HEK293T (cell line): Measurements from ENCODE around the gene MYOF.

Experiments used
- CTCF ChIA-PET: fragments of 350-600 bp; formaldehyde crosslinking; extraction: SDS; loops from one replicate; lab custom pipeline; 2021; ENCODE audit warnings: antibody characterized with exemption, inconsistent platforms; lab: Yijun Ruan, JAX
- POLR2A ChIA-PET: fragments of 350-600 bp; formaldehyde crosslinking; extraction: SDS; loops from one replicate; lab custom pipeline; 2020; ENCODE audit warnings: antibody characterized with exemption, inconsistent platforms; lab: Yijun Ruan, JAX
- DNase-seq: peaks from one replicate; pipeline ENCODE4 v3.0.0; 2012; ENCODE audit warnings: mixed read lengths; ENCODE audit errors: extremely low spot score
- ARNT ChIP-seq: fragments of 450-650 bp; IDR thresholded peaks from 2 replicates; pipeline ENCODE4 v1.6.1; 2017; ENCODE audit warnings: mild to moderate bottlenecking
- BHLHE40 ChIP-seq: fragments of 450-650 bp; IDR thresholded peaks from 2 replicates; pipeline ENCODE4 v1.6.1; 2016; ENCODE audit warnings: mild to moderate bottlenecking, moderate library complexity, borderline replicate concordance
- CTBP1 ChIP-seq: fragments of 450-650 bp; IDR thresholded peaks from 2 replicates; pipeline ENCODE4 v1.6.1; 2016; ENCODE audit warnings: borderline replicate concordance
- ELF4 ChIP-seq: fragments of 450-650 bp; IDR thresholded peaks from 2 replicates; pipeline ENCODE4 v1.6.1; 2017; ENCODE audit warnings: antibody characterized with exemption
- FOXA1 ChIP-seq: fragments of 450-650 bp; IDR thresholded peaks from 2 replicates; pipeline ENCODE4 v1.6.1; 2016; ENCODE audit warnings: mild to moderate bottlenecking
- FOXK2 ChIP-seq: fragments of 450-650 bp; IDR thresholded peaks from 2 replicates; pipeline ENCODE4 v1.6.1; 2016; ENCODE audit warnings: mild to moderate bottlenecking
- FOXM1 ChIP-seq: fragments of 450-650 bp; IDR thresholded peaks from 2 replicates; pipeline ENCODE4 v1.6.1; 2017; ENCODE audit warnings: mild to moderate bottlenecking, borderline replicate concordance
- HDGF ChIP-seq: fragments of 450-650 bp; IDR thresholded peaks from 2 replicates; pipeline ENCODE4 v1.6.1; 2017; ENCODE audit warnings: antibody characterized with exemption, borderline replicate concordance
- L3MBTL2 ChIP-seq: fragments of 450-650 bp; conservative IDR thresholded peaks from 2 replicates; pipeline ENCODE4 v1.6.1; 2016; ENCODE audit warnings: mild to moderate bottlenecking
- LEF1 ChIP-seq: fragments of 450-650 bp; IDR thresholded peaks from 2 replicates; pipeline ENCODE4 v1.6.1; 2017; ENCODE audit warnings: mild to moderate bottlenecking, borderline replicate concordance
- NFRKB ChIP-seq: fragments of 450-650 bp; IDR thresholded peaks from 2 replicates; pipeline ENCODE4 v1.6.1; 2016; ENCODE audit warnings: mild to moderate bottlenecking, moderate library complexity
- SP1 ChIP-seq: fragments of 450-650 bp; IDR thresholded peaks from 2 replicates; pipeline ENCODE4 v1.6.1; 2017
- SUZ12 ChIP-seq: fragments of 450-650 bp; IDR thresholded peaks from 2 replicates; pipeline ENCODE4 v1.6.1; 2016; ENCODE audit warnings: mild to moderate bottlenecking
- TARDBP ChIP-seq: fragments of 450-650 bp; IDR thresholded peaks from 2 replicates; pipeline ENCODE4 v1.6.1; 2016
- ZNF384 ChIP-seq: fragments of 450-650 bp; IDR thresholded peaks from 2 replicates; pipeline ENCODE4 v1.6.1; 2016
- TF ChIP-seq, protein P1 (sequence below): fragments of 450-650 bp; IDR thresholded peaks from 2 replicates; pipeline ENCODE4 v1.6.1; 2016

MYOF gene

DNA sequence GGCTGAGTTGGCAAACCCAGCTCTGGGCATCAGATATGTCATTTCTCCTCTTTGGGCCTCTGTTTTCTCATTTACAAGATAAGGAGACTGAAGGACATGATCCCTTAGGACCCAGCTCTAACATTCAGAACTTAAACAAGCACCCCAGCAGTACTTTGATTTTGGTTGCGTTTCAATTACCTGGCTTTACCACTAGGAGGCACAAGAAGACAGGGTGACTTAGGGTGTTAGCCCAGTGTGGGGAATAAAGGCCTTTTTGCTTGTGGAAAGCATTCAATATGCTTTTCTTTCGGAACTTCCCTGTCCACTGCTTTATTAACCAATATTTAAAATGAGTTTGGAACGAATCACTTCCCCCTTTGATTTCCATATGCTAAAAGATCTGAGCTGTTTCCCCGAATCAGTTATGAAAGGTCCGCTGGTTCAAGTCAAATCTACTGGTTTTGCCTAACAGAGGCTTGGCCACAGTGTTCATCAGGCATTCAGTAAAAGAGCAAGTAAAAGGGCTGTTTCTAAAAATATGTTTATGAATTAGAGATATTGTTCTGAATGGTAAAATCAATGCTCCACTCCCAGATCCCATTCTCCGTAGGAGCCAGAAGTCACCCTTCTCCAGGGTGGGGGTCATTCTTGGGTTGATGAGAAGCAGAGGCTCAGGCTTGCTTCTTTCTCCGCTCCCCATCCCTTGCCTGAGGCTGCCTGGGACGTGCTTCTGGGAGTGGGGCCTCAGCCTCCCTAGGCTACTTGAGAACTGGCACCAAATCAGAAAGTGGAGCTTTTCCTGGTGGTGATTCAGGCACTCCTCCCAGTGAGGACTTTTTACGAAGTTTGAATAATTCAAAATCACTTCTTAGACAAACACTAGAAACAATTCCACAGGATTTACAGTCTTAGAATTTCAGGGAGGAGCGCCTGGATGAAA lies 105.5 kb downstream of the MYOF start:
- CTCF ChIA-PET = interaction anchor here (0.6 to 6.2 kb wide), 29 partner anchors 9 to 368 kb away, joined by 3 to 127 read pairs (median 4); partner anchors contain the start of gene MYOF
- POLR2A ChIA-PET = interaction anchor here (0.6 to 3.0 kb wide), 4 partner anchors 16 to 119 kb away, joined by 3 to 19 read pairs (median 8); partner anchors contain the start of genes CEP55 and MYOF
- DNase-seq = peak; percentile 85
- no peak for TF ChIP-seq L3MBTL2
- TF ChIP-seq FOXK2 = no peak
- TF ChIP-seq LEF1 = no peak
- TF ChIP-seq FOXA1 = no peak

- CTCF ChIA-PET = interaction anchor here (1.1 to 1.5 kb wide), 2 partner anchors 108 to 112 kb away, joined by 3 to 9 read pairs; partner anchors contain the start of gene MYOF
- POLR2A ChIA-PET = no interaction called here
- TF ChIP-seq TARDBP = no peak
- TF ChIP-seq ZNF384 = no peak
- TF ChIP-seq NFRKB = no peak
- no peak for TF ChIP-seq SUZ12
- no peak for TF ChIP-seq L3MBTL2
- no peak for DNase-seq
Measured at GRCh38 chr10:93370961-93371360, 111.2 kb downstream of the MYOF start.

DNA sequence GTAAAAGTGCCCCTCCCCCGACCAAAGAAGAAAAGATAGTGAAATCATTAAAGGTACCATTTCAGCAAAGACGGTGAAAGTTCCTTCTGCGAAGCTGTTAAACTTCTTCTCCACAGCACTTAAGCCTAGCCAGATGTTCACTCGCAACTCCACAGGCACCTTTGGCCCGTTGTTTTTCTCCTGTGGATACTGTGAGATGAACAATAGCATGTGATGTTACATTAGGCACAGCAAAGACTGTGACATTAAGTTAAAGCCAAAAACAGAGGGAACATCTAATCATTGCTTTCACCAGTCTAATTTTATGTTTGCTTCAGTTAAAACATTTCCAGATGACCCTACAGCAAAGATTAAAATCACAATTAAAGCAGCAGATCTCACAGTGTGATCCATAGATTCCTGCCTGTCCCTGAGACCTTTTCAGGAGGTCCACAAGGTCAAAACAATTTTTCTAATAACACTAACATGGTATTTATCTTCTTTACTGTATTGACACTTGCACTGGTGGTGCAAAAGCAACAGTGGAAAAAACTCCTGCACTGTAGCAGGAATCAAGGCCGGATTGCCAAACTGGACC lies 112.5 kb downstream of the MYOF start:
- no peak for DNase-seq
- CTCF ChIA-PET = interaction anchor here (1.1 to 1.2 kb wide), 2 partner anchors 12 to 109 kb away, joined by 3 to 4 read pairs; no protein-coding TSS in a partner anchor
- TF ChIP-seq HDGF (no peak), L3MBTL2 (no peak), SUZ12 (no peak), FOXM1 (no peak), CTBP1 (no peak), NFRKB (no peak), SP1 (no peak), TARDBP (no peak), ZNF384 (no peak), LEF1 (no peak), ARNT (no peak), FOXK2 (no peak), ELF4 (no peak), FOXA1 (no peak), BHLHE40 (no peak)
- TF ChIP-seq, protein P1, sequence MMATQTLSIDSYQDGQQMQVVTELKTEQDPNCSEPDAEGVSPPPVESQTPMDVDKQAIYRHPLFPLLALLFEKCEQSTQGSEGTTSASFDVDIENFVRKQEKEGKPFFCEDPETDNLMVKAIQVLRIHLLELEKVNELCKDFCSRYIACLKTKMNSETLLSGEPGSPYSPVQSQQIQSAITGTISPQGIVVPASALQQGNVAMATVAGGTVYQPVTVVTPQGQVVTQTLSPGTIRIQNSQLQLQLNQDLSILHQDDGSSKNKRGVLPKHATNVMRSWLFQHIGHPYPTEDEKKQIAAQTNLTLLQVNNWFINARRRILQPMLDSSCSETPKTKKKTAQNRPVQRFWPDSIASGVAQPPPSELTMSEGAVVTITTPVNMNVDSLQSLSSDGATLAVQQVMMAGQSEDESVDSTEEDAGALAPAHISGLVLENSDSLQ = no peak
- POLR2A ChIA-PET = no interaction called here

DNA sequence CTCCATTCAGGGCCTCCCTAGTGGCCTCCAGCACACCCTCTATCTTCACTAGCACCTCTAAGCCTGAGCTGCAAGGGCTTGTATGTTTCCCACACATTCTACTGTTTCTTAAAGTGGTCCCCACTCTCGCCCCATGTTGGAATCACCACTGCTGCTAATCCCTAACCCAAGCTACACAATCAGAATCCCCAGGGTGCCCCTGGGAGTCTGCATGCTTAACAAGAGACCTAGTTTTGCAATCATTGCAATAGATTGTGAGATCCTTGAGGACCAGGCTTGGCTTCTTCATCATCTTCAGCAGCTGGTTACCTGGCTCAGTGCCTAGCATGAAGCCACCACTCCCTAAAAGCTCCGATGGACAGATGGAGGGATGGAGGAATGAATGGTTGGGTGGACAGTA lies 113.9 kb downstream of the MYOF start:
- POLR2A ChIA-PET = no interaction called here
- DNase-seq = no peak
- TF ChIP-seq FOXK2 (no peak), CTBP1 (no peak)
- CTCF ChIA-PET = interaction anchor here (0.6 to 1.2 kb wide), 5 partner anchors 10 to 143 kb away, joined by 3 to 4 read pairs (median 4); no protein-coding TSS in a partner anchor

DNA sequence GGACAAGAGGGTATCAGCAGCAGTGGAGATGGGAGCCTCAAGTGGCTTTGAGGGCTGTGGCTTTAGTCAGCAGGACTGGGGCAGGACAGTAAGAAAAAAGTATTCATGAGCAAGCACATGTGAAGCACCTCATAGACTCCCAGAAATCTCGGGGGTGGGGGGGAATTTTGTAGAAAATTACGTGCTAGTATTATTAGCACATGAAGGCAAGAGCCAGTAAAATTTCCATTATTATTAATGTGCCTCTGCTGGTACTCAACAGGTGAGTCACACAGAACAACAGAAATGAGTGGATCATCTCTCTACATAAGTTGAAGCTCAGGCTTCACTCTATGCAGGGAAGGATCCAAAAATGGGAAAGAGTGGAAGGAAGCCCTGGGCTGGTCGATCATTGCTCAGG lies 114.5 kb downstream of the MYOF start:
- no peak for DNase-seq

DNA sequence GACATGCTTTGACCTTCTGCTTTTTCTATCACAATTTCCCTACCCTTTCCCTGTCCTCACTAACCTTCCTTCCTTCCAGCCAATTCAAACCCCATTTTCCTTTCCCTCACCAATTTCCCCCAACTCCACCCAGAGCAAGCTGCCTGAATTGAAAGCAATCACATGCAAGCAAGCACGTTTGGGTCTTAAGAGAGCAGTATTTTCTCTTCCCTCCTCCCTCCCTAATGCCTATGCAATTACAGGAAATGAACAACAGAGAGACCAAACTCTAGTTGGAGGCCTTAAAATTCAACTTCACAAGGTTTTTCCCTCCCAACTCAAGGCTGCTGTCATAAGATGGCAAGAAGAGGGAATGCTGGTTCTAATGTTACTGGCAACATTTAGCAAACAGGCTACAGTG lies 117.2 kb downstream of the MYOF start:
- POLR2A ChIA-PET = no interaction called here
- CTCF ChIA-PET = interaction anchor here (1.3 kb wide), 1 partner anchor 11 kb away, joined by 5 read pairs; no protein-coding TSS in a partner anchor
- no peak for DNase-seq
- TF ChIP-seq FOXA1 (no peak), ELF4 (no peak), FOXM1 (no peak), LEF1 (no peak), TARDBP (no peak), HDGF (no peak), BHLHE40 (no peak), FOXK2 (no peak), L3MBTL2 (no peak), ARNT (no peak), SUZ12 (no peak), SP1 (no peak), NFRKB (no peak), CTBP1 (no peak), ZNF384 (no peak)
- TF ChIP-seq, protein P1 = no peak

More for the DNA sequence above, 114.5 kb downstream of the MYOF start:
- ChIA-PET CTCF (interaction anchor here (0.6 to 1.0 kb wide), 3 partner anchors 9 to 116 kb away, joined by 3 to 4 read pairs (median 4); no protein-coding TSS in a partner anchor), POLR2A (no interaction called here)
- TF ChIP-seq SUZ12 = no peak
- TF ChIP-seq ARNT = no peak
- TF ChIP-seq CTBP1 = no peak
- TF ChIP-seq, protein P1 = no peak
- TF ChIP-seq FOXM1 = no peak
- no peak for TF ChIP-seq LEF1
- TF ChIP-seq NFRKB = no peak
- no peak for TF ChIP-seq TARDBP
- TF ChIP-seq ZNF384 = no peak
- TF ChIP-seq HDGF = no peak
- TF ChIP-seq BHLHE40 = no peak
- no peak for TF ChIP-seq FOXA1
- TF ChIP-seq ELF4 = no peak
- no peak for TF ChIP-seq SP1
- no peak for TF ChIP-seq FOXK2
- TF ChIP-seq L3MBTL2 = no peak
